ENCODE results near the gene DHX58.

DNA sequence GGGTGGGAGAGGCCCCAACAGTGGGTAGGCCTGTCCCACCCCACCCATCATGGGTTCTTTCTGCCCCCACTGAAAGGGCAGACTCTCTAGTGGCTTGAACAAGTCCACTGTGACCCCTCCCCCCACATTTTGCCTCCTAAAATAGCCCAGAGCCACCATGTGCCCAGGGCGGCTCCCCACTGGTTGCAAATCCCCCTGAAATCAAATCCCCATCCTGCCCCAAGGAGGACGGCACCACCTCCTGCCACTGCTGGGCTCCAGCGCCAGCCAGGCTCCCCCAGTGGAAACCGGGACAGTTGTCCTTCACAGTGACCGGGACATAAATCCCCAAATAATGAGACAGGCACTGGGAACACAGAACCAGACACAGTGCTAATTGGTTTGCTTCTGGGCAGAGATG is 34.8 kb downstream of the DHX58 start:
- TF ChIP-seq MEF2A (IDR thresholded peaks at IDR 0.05; ENCODE audit: borderline replicate concordance, low read depth) (no peak), RXRA (IDR thresholded peaks at IDR 0.05; ENCODE audit: borderline replicate concordance, low read depth) (no peak), RAD21 (IDR thresholded peaks at IDR 0.05; ENCODE audit: low read length) (no peak), POLR2AphosphoS5 (IDR thresholded peaks at IDR 0.05; ENCODE audit: low read depth, low read length) (no peak), TEAD4 (IDR thresholded peaks at IDR 0.05; ENCODE audit: borderline replicate concordance, insufficient read depth) (no peak), FOXJ3 (CRISPR knock-in tag; IDR thresholded peaks at IDR 0.05) (no peak), TAF1 (IDR thresholded peaks at IDR 0.05; ENCODE audit: borderline replicate concordance, low read depth, low read length) (no peak), CTCF (IDR thresholded peaks at IDR 0.05) (no peak), REST (IDR thresholded peaks at IDR 0.05; ENCODE audit: low read depth, low read length) (no peak), JUND (IDR thresholded peaks at IDR 0.05) (no peak)
- TF ChIP-seq, protein P1, sequence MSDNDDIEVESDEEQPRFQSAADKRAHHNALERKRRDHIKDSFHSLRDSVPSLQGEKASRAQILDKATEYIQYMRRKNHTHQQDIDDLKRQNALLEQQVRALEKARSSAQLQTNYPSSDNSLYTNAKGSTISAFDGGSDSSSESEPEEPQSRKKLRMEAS (IDR thresholded peaks at IDR 0.05; ENCODE audit: low read depth): no peak

Measured in SK-N-SH (cell line).